Measurements from ENCODE around the gene NFATC1.

Gene NFATC1

DNA sequence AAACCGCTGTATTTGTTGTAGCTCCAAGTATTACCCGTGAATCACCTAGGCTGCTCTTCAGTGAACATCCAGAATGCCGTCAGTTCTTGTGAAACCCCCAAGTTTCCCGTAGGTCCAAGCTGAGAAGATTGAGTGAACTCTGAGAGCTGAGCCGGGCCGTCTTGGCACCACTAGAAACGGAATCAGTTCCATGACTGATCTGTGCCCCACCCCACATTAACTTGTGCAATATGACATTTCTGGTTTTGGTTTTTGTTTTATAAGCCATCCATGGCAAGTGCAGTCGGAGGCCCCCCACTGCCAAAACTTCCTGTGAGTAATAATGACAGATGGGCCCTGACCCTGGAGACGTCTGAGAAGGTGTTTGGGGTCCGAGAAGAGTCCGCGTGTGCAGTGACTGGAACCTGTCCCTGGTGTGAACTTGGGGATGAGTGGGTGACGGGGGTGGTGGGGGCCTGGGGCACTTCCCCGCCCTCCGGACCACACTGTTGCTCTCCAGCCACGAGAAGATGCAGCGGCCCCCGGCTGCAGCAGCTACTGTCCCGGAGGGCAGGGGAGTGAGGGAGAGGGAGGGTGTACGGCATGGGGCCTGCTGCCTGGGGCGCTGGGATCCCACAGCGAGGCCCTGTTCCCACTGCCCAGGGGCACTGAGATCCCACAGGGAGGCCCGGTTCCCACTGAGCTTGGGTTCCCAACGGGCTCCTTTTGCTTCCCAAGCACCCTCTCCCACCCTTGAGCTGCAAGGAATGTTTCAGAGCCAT, 26.5 kb downstream of the NFATC1 start:
- no peak for DNase-seq (ENCODE audit: low read depth in 2 of 2, low spot score in 1 of 2)

DNA sequence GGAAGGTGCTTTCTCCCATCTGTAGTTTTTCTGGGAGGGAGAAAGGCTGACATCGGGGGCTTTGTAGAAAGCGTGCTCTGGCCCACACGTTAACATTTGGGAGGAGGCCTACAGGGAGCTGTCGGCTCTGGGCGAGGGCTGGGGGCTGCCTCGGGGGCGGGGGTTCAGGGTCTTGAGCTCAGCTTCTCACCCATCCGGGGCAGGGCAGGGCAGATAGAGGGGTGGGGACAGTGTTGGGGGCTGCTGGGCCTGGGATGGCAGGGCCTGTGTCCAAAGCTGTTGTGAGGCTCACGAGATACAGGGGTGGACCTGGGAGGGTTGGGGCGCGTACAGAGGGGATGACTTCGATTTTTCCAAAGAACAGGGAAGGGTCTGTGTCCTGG, 27.0 kb downstream of the NFATC1 start:
- no peak for DNase-seq (ENCODE audit: low read depth in 2 of 2, low spot score in 1 of 2)

DNA sequence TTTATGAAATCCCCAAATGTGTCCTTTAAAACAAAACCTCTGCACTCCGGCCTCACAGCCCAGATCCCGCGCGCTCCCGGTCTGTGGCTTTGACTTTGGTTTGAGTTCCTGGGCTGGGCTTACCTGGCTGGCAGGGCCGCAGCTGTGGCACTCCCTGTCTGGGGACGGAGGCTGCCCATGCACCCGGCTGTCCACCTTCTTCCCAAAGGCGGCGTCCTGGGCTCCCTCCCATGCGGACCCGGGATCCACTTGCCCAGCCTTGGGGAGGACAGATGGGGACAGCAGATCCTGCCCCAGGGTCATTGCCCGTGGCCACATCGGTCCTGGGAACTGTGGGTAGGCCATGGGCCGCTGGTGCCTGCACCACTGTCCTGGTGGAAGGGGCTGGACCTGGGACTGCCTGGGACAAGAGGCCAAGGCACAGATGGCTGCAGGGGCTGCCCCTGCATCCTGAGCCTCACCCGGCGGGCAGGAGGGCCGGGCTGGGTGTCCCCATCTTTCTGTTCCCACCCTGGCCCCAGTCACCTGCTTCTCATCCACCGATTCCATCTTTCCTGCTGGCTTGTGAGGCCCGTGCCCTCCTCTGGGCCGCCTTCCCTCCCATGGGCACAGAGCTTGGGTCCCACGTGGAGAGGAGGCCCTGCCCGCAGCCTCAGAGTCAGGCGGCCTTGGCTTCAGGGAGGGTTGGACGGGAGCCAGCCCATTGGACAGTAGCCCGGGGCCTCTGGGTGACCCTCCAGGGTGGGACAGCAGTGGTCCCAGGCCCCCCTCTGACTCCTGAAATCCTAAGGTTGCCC, 27.7 kb downstream of the NFATC1 start:
- no peak for DNase-seq (ENCODE audit: low read depth in 2 of 2, low spot score in 1 of 2)

DNA sequence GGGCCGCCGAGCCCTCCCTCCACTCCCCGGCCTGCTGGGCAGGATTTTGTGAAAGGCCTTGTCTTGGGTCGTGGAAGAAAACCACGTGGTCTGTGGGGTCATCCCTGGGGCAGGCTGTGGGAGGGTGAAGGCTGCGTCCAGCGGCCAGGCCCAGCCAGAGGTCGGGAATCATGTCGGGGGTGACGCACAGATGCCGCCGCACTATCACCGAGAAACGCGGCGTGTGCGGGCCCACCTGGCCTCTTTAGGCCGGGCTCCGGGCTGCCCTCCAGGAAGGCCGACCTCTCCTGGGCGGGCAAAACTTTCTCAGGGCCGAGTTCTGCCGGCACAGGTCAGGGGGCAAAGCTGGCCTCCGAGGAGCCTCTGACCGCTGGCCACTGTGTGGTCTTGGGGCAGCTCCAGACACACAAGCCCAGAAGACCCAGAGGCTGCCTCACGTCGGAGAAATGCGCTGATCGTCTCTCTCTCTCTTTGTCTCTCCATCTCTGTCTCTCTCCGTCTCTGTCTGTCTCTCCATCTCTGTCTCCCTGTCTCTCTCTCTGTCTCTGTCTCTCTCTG, 28.4 kb downstream of the NFATC1 start:
- DNase-seq (ENCODE audit: low read depth in 2 of 2, low spot score in 1 of 2) = no peak

DNA sequence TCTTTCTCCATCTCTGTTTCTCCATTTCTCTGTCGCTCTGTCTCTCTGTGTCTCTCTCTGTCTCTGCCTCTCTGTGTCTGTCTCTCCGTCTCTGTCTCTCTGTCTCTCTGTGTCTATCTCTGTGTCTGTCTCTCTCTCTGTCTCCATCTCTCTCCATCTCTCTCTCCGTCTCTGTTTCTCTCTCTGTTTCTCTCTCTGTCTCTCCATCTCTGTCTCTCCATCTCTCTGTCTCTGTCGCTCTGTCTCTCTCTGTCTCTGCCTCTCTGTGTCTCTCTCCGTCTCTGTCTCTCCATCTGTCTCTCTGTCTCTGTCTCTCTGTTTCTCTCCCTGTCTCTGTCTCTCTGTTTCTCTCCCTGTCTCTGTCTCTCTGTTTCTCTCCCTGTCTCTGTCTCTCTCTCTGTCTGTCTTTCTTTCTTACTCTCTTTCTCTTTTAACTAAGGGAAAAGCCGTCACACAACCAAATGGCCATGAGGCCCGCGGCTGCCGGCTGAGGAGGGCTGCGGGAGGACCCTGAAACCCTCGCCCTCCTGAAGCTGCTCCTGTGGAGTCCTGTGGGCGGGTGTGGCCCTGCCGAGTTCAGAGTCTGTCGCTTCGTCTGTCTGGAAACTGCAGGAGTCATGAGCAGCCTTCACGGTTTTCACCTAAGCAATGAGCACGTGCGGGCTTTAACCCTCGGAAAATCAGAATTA, 29.3 kb downstream of the NFATC1 start:
- no peak for DNase-seq (ENCODE audit: low read depth in 2 of 2, low spot score in 1 of 2)

DNA sequence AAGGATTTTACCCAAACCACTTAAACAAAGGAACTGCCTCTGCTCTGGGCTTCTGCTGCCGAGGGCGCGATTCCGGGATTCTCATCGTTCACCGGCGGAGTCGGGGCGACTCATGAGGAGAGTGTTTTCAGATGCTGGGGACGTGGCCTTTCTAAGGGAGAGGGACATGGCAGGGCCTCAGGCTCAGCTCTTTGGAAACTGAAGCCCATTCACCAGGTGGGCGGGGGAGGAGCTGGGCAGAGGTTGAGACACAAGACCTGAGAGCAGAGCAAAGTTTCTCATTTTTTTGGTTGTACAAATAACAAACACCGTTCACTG, 29.8 kb downstream of the NFATC1 start:
- DNase-seq (ENCODE audit: low read depth in 2 of 2, low spot score in 1 of 2) = no peak

DNA sequence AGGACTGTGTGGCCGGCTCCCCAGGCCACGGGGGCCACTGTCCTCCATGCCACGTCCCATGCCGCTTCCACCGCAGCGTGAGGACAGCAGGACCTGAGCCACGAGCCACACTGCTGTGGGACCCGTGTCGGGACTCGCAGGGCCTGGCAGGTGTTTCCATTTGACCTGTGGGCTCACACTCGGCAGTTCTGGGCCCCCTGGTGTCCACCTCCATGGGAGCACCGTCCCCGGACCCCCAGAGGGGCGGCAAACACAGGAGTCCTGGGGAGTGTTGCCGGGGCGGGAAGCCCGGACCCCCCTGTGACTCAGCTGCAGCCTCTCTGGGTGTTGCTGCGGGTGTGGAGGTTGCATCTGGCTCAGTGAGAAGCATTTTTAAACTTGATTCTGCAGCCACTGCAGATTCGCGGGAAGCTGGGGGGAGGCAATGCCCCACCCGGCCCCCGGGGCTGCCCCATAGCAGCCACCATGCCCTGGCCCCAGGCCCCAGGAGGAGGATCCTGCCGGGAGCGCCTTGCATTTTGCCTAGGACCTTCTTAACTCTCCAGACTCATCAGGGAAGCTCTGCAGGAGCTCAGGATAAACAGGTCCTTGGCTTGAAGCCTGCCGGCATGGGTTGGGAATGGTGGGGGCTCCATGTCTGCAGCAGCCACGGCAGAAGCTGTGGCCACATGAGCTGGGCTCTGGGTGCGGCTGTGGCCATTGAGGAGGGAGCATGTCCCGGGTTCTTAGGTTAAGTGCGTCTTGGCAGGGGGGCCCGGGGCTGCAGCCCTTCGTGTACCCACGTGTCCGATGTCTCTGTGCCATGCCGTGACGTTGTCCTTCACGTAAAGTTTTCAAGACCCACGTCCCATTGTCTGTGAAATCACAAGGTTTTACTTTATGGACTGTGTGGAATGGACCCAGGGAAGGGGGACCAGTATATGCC, 30.9 kb downstream of the NFATC1 start:
- no peak for DNase-seq (ENCODE audit: low read depth in 2 of 2, low spot score in 1 of 2)

DNA sequence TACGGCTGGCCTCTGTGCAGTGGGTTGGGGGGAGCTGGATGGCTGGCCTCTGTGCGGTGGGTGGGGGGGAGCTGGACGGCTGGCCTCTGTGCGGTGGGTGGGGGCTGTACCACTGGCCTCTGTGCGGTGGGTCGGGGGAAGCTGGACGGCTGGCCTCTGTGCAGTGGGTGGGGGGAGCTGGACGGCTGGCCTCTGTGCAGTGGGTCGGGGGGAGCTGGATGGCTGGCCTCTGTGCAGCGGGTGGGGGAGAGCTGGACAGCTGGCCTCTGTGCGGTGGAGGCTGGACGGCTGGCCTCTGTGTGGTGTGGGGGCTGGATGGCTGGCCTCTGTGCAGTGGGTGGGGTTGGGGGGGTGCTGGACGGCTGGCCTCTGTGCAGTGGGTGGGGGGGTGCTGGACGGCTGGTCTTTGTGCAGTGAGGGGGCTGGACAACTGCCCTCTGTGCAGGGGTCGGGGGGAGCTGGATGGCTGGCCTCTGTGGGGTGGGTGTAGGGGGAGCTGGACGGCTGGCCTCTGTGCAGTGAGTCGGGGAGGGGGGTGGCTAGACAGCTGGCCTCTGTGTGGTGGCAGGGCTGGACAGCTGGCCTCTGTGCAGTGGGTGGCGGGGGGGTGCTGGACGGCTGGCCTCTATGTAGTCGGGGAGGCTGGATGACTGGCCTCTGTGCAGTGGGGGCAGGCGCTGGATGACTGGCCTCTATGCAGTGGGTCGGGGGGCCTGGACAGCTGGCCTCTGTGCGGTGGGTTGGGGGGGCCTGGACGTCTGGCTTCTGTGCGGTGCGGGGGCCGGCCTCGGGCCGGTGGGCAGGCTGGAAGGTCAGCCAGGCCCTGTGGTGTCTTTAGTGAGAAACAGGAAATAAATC, 31.9 kb downstream of the NFATC1 start:
- no peak for DNase-seq (ENCODE audit: low read depth in 2 of 2, low spot score in 1 of 2)

DNA sequence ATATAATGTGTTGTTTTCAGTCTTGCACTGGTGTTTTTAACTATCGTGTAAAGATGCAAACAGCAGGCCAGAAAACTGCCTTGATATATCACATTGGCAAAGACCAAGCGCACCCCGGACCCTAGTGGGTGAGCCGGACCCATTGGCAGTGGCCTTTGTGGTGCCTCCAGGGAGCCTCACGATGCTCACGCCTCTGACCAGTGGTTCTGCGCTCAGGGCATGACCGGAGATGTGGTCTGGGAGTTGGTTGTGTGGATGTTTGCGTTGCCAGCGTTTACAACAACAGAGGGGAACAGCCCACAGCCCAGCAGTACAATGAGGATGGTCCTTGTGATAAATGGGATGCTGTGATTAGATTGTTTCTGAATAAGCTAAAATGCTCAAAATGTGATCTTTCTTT, 32.6 kb downstream of the NFATC1 start:
- DNase-seq (ENCODE audit: low read depth in 2 of 2, low spot score in 1 of 2) = no peak

DNA sequence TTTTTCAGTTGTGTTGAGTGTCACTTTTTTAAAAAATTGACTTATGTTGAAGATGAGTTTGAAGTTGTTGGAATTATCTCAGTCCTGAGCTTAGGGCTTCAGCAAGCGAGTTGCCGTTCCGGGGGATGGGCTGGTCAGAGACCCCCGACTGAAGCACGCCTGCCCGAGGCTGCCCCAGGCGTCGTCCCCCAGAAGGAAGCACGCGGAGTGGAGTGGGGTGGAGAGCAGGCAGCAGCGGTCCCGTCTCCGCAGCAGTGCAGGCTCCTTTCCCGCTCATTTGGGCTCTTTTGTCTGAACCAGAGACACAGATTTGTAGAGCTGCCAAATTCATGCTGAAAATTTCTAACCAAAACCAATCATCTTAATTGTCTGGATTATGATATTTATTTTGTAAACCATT, 33.7 kb downstream of the NFATC1 start:
- no peak for DNase-seq (ENCODE audit: low read depth in 2 of 2, low spot score in 1 of 2)

DNA sequence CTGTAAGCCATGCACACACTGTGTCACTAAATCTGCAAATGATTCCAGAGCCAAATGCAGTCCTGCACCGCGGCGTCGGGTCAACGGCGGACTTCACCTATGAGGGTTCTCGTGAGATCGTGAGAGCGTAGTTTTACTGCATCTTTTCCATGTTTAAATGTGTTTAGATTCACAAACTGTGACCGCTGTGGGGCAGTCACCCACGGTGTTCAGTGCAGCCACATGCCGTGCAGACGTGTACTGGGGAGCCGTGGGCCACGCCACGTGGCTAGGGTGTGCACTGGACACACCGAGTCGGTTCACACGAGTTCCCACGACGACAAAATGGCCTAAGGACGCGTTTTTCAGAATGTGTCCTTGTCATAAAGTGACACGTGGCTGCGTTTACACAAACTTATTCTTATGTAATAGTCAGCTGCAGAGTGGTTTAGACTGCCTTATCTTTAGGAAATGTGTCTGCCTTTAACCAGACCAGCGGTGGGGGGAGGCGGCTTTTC, 34.1 kb downstream of the NFATC1 start:
- no peak for DNase-seq (ENCODE audit: low read depth in 2 of 2, low spot score in 1 of 2)

DNA sequence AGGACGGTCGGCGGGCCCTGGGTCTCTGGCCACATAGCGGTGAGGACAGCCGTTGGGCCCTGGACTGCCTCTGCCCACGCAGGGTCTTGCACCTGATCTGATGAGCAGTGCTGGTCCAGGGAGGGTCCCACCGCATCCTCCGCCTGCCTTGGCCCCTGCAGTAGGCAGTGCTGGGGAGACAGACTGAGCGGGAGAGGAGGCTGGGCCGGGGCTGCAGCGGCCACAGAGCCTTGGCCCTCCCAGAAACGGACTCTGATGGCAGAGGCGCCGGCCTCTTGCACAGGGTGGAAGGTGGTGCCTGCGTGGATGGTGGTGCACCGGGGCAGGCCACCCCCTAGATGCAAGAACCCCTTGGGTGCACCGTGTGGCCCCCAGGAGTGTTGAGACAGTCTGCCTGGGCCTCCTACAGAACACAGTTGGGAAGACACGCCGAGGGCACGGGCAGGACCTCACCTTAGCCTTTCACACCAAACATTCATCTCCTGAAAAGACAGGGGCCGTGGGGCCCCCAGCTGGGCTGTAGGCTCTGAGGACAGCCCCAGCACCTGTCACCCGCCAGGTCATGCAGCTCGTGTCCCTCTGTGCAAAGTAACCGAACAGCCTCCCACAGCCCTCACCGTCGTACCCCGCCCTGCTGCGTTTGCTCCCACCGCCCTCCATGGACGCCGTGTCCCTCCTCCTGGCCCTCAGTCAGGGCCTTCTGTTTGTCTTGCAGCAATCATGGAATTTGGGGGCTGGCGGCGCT, 36.8 kb downstream of the NFATC1 start:
- DNase-seq (ENCODE audit: low read depth in 2 of 2, low spot score in 1 of 2) = no peak

DNA sequence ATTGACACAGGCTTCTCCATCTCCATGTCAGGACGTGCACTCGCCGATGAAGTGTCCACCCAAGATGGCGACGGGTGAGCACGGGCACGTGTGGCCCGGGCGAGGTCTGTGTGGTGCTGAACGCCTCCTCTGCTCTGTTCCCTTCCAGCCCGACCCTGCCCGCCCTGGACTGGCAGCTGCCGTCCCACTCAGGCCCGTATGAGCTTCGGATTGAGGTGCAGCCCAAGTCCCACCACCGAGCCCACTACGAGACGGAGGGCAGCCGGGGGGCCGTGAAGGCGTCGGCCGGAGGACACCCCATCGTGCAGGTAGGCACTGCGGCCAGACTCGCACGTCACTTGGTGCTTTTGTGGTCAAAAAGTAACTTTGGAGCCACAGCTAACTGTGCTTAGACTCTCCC, 37.7 kb downstream of the NFATC1 start:
- DNase-seq (ENCODE audit: low read depth in 2 of 2, low spot score in 1 of 2) = no peak

DNA sequence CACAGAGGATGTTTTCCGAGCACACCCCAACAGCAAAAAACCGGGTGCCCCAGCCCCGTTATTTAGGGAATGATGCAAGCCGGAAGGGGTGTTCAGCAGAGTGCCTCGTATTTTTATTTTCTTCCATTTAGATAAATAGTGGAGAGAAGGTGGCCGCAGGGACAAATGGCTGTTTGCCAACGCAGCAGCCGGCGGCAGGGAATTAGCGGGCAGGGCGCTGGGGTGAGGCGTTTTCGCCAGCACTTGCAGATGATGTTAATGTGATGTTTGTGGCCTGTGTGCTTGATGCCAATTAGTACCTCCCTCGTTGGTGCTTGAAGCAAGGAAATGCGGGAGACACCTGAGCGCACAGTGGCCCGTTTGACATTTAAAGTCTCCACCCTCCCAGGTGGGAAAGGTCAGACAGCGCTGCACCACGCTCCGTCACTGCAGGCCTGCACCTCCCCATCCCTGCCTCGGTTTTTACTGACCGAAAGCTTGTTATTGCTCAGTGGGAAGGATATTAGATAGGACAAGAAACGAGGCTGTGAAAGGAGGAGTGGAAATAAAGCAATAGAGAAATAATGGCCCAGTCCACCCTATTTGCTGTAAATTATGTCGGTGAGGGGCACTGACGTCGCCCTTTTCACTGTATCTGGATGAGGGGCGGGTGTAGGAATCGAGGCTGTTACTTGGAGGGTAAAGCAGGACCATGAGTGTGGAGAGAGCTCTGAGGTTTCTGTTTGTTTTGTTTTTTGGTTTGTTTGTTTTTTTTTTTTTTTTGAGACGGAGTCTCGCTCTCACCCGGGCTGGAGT, 39.1 kb downstream of the NFATC1 start:
- no peak for DNase-seq (ENCODE audit: low read depth in 2 of 2, low spot score in 1 of 2)

DNA sequence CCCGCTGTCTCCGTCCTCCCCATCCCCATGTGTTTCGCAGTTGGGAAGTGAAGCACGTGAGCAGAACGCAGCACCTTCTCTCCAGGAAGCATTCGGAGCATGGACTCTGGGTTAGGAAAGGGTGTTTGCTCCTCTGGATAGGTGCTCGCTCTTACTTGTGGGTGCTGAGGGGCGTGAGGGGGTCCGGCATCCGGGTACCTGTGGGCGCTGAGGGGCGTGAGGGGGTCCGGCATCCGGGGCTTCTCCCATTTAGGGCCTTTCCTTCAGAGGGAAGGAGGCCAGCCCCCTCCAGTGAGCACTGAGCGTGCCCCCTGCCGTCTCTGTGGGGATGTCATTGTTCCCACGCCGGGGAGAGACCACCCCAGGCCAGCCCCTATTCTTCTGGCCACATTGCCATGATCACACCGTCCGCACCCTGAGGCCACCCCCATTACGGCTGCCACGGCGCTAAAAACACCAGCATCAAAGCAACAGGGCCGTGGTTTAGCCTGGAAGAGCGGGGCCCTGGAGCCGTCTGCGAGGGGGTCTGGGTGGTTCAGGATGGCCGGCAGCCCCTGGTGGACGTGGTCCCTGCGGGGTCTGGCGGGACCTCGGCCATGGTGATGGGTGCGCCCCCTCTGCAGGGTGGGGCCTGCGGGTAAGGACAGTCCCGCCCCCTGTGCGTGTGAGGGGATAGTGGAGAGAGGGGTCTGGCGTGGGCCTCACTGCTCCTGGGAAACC, 41.0 kb downstream of the NFATC1 start:
- no peak for DNase-seq (ENCODE audit: low read depth in 2 of 2, low spot score in 1 of 2)

DNA sequence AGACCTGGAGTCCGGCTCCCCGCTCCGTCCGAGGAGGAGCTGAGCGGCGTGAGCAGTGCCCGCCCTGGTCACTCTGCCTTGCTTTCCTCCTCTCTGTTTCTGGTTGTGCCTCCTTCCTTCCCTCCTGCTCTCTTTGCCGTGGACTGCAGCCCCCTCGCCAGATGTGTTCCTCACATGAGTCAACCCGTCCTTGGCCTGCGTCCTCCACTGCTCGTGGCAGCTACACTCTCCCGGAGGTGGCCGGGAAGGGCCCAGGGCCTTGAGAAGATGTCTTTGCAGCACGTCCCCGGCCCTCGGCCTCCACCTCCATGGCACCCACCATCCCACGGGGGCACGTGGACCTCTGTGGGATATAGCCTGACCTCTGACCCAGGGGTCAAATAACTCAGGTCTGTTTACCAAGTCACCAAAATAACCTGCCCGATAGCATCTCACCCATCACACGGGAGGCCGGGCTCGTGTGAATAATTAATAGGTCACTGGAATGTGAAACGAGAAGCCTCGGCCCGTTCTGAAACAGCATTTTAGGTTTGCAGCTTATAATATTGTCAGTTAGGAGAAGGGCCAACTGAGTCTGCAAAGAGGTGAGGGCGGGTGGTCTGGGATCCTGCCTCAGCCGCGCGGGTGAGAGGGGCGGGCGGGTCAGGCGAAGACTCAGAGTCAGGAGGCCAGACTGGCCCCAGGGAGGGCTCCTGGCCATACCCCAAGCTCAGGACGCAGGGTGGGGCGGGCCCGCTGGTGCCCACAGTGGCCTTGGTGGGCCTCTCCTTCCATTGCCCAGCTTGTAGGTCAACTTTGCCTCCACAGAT, 42.6 kb downstream of the NFATC1 start:
- DNase-seq (ENCODE audit: low read depth in 2 of 2, low spot score in 1 of 2) = no peak
